DMS153 treated with DMSO at 0.1 percent for 48 hours (cell line): Measurements from ENCODE around the gene PTPRJ.
"Not testable (repeated sequence)": the region's sequence is repeated elsewhere in the genome, so short reads cannot be mapped to it uniquely, and the experiment has no call there.

Experiments used
- DNase-seq: peaks from one replicate; lab custom pipeline; 2025; ENCODE audit not compliant: unreplicated experiment; lab: John Stamatoyannopoulos, UW

PTPRJ gene

GRCh38 chr11:48017105-48017830, 36.9 kb downstream of the PTPRJ start:
- no peak for DNase-seq

GRCh38 chr11:48017831-48018527, 37.6 kb downstream of the PTPRJ start:
- DNase-seq, result no peak

- DNase-seq, result no peak
Observed at GRCh38 chr11:48018528-48019216, 38.3 kb downstream of the PTPRJ start.

GRCh38 chr11:48019217-48019584, 38.8 kb downstream of the PTPRJ start:
- no peak for DNase-seq

GRCh38 chr11:48019595-48019994, 39.2 kb downstream of the PTPRJ start:
- no peak for DNase-seq

GRCh38 chr11:48020092-48020755, 39.9 kb downstream of the PTPRJ start:
- no peak for DNase-seq

- DNase-seq, result not testable (repeated sequence)
Observed at GRCh38 chr11:48021201-48021820, 41.0 kb downstream of the PTPRJ start.

- DNase-seq, result no peak
Observed at GRCh38 chr11:48022445-48022844, 42.1 kb downstream of the PTPRJ start.

GRCh38 chr11:48023608-48024007, 43.2 kb downstream of the PTPRJ start:
- not testable (repeated sequence) for DNase-seq

- DNase-seq, result no peak
Observed at GRCh38 chr11:48024635-48025071, 44.3 kb downstream of the PTPRJ start.

GRCh38 chr11:48025293-48025983, 45.1 kb downstream of the PTPRJ start:
- DNase-seq, result no peak

GRCh38 chr11:48025984-48026340, 45.6 kb downstream of the PTPRJ start:
- no peak for DNase-seq

GRCh38 chr11:48028914-48029680, 48.7 kb downstream of the PTPRJ start:
- DNase-seq, result no peak

- DNase-seq, result no peak
Observed at GRCh38 chr11:48029681-48030290, 49.4 kb downstream of the PTPRJ start.

GRCh38 chr11:48031602-48032001, 51.2 kb downstream of the PTPRJ start:
- DNase-seq, result no peak

GRCh38 chr11:48032721-48033120, 52.4 kb downstream of the PTPRJ start:
- no peak for DNase-seq

GRCh38 chr11:48033918-48034341, 53.6 kb downstream of the PTPRJ start:
- no peak for DNase-seq

GRCh38 chr11:48034926-48035871, 54.8 kb downstream of the PTPRJ start:
- no peak for DNase-seq
